Neuronal stem cell (in vitro differentiated cells): Measurements from ENCODE around the gene IL9R.
"Not testable (repeated sequence)": the region's sequence is repeated elsewhere in the genome, so short reads cannot be mapped to it uniquely, and the experiment has no call there.

Source experiments
- DNase-seq: peaks from one replicate; pipeline ENCODE4 v3.0.0-alpha.2; 2013; ENCODE audit warnings: low spot score
- H2AFZ ChIP-seq: one replicate; pipeline ENCODE4 v1.6.1; 2013; ENCODE audit warnings: mild to moderate bottlenecking, low read length, inconsistent platforms
- H2AK5ac ChIP-seq: 2 replicates; pipeline ENCODE4 v1.6.1; 2013; ENCODE audit warnings: low read depth, mild to moderate bottlenecking, inconsistent platforms, low read length, moderate library complexity, mixed read lengths
- H2BK120ac ChIP-seq: 2 replicates; pipeline ENCODE4 v1.6.1; 2013; ENCODE audit warnings: low read depth, mild to moderate bottlenecking, inconsistent platforms, low read length, moderate library complexity, mixed read lengths
- H2BK12ac ChIP-seq: one replicate; pipeline ENCODE4 v1.6.1; 2013; ENCODE audit warnings: low read length, inconsistent platforms
- H2BK15ac ChIP-seq: 2 replicates; pipeline ENCODE4 v1.6.1; 2013; ENCODE audit warnings: mild to moderate bottlenecking, low read length, inconsistent platforms, mixed read lengths
- H2BK5ac ChIP-seq: one replicate; pipeline ENCODE4 v1.6.1; 2013; ENCODE audit warnings: inconsistent platforms, mild to moderate bottlenecking, low read length, moderate library complexity
- H3K14ac ChIP-seq: one replicate; pipeline ENCODE4 v1.6.1; 2013; ENCODE audit warnings: low read length, inconsistent platforms
- H3K18ac ChIP-seq: 2 replicates; pipeline ENCODE4 v1.6.1; 2013; ENCODE audit warnings: low read length, inconsistent platforms
- H3K23ac ChIP-seq: 2 replicates; pipeline ENCODE4 v1.6.1; 2013; ENCODE audit warnings: low read depth, mild to moderate bottlenecking, mixed read lengths, low read length, inconsistent platforms; ENCODE audit not compliant: poor library complexity
- H3K27ac ChIP-seq: replicated peaks from 3 replicates; pipeline ENCODE4 v1.5.1; 2013; ENCODE audit warnings: low read length, inconsistent platforms
- H3K27me3 ChIP-seq, 3 experiments: 2 replicates each; pipeline ENCODE4 v1.6.1; 2013; ENCODE audit warnings: low read length in 3 of 3, mild to moderate bottlenecking in 2 of 3, inconsistent platforms in 1 of 3, low read depth in 1 of 3, mixed read lengths in 1 of 3, moderate library complexity in 1 of 3; ENCODE audit not compliant: control insufficient read depth in 3 of 3, insufficient read depth in 3 of 3
- H3K36me3 ChIP-seq, 2 donors: replicated peaks in 1 of 2; 2 replicates each; pipeline ENCODE4 v1.6.1; 2013; ENCODE audit warnings: low read length in 2 of 2; ENCODE audit not compliant: control insufficient read depth in 2 of 2, insufficient read depth in 2 of 2
- H3K4ac ChIP-seq: 2 replicates; pipeline ENCODE4 v1.6.1; 2013; ENCODE audit warnings: inconsistent platforms, mild to moderate bottlenecking, low read length, moderate library complexity
- H3K4me1 ChIP-seq, 2 donors: 1 replicate in 1 of 2; 2 replicates in 1 of 2; pipeline ENCODE4 v1.6.1; 2013; ENCODE audit warnings: low read length in 2 of 2, low read depth in 1 of 2; ENCODE audit not compliant: control insufficient read depth in 2 of 2, insufficient read depth in 1 of 2
- H3K4me2 ChIP-seq: one replicate; pipeline ENCODE4 v1.6.1; 2013; ENCODE audit warnings: mild to moderate bottlenecking, low read length, inconsistent platforms; ENCODE audit not compliant: insufficient read depth, poor library complexity, severe bottlenecking
- H3K4me3 ChIP-seq, 2 donors: 2 replicates each; pipeline ENCODE4 v1.5.1; 2013; ENCODE audit warnings: low read length in 2 of 2, mild to moderate bottlenecking in 2 of 2, inconsistent platforms in 1 of 2, moderate library complexity in 1 of 2
- H3K79me1 ChIP-seq: one replicate; pipeline ENCODE4 v1.6.1; 2013; ENCODE audit warnings: low read depth, mild to moderate bottlenecking, inconsistent platforms, low read length, moderate library complexity
- H3K9ac ChIP-seq: one replicate; pipeline ENCODE4 v1.6.1; 2013; ENCODE audit warnings: mild to moderate bottlenecking, low read depth, low read length, inconsistent platforms; ENCODE audit not compliant: poor library complexity
- H3K9me3 ChIP-seq, 2 donors: replicated peaks in 1 of 2; 2 replicates each; pipeline versions ENCODE3 to v1.6.1; 2013; ENCODE audit warnings: low read length in 2 of 2, mild to moderate bottlenecking in 2 of 2, inconsistent platforms in 1 of 2, low read depth in 1 of 2, mixed read lengths in 1 of 2, moderate library complexity in 1 of 2; ENCODE audit not compliant: control insufficient read depth in 2 of 2, insufficient read depth in 1 of 2
- H4K8ac ChIP-seq: one replicate; pipeline ENCODE4 v1.6.1; 2013; ENCODE audit warnings: low read depth, mild to moderate bottlenecking, inconsistent platforms, low read length, moderate library complexity
- H4K91ac ChIP-seq: one replicate; pipeline ENCODE4 v1.6.1; 2013; ENCODE audit warnings: low read length, low read depth, mild to moderate bottlenecking, inconsistent platforms; ENCODE audit not compliant: poor library complexity
- WGBS, 2 donors: extraction: QIAGEN DNeasy Blood & Tissue Kit; methylation state at CpG; one replicate each; pipeline ENCODE4 v1.1.7; 2013; ENCODE audit warnings: missing lambda C conversion rate in 2 of 2, mixed read lengths in 1 of 2; ENCODE audit not compliant: insufficient read length in 2 of 2, insufficient replicate concordance in 1 of 2; ENCODE audit errors: extremely low coverage in 2 of 2; 5-methylcytosine and 5-hydroxymethylcytosine counted together

IL9R gene

DNA sequence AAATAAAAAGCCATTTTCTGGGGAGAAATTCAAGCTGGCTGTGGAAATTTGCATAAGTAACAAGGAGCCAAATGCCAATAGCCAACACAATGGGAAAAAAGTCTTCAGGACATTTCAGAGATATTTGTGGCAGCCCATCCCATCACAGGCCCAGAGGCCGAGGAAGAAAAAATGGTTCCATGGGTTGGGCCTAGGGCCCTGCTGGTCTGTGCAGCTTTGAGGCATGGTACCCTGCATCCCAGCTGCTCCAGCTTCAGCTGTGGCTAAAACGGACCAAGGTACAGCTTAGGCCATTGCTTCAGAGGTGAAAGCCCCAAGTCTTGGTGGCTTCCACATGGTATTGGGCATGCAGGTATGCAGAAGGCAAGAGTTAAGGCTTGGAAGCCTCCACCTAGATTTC is 14.2 kb upstream of the IL9R start:
- Histone ChIP-seq H4K8ac (no peak overlapping the region), H3K23ac (no peak overlapping the region), H2BK15ac (no peak overlapping the region), H3K9ac (no peak overlapping the region), H3K27me3 (peaks cover 0 to 6% (median 0%) of the 10 kb centered on the region in 3 experiments), H2BK5ac (no peak overlapping the region), H3K36me3 (no peaks in the 10 kb centered on the region), H3K4me2 (no peak overlapping the region), H2BK120ac (no peak overlapping the region), H3K4me1 (no peaks in the 10 kb centered on the region), H3K4ac (no peak overlapping the region), H3K9me3 (peaks cover 0 to 11% of the 10 kb centered on the region in 2 donors), H3K18ac (no peak overlapping the region), H4K91ac (no peak overlapping the region), H3K14ac (no peak overlapping the region), H2AK5ac (no peak overlapping the region), H2BK12ac (no peak overlapping the region), H3K4me3 (no peak overlapping the region), H2AFZ (no peak overlapping the region), H3K79me1 (no peaks in the 10 kb centered on the region), H3K27ac (no peak overlapping the region)
- no peak for DNase-seq
- no CpG with 5 or more reads among the region's 2 CpGs for WGBS, 2 donors

DNA sequence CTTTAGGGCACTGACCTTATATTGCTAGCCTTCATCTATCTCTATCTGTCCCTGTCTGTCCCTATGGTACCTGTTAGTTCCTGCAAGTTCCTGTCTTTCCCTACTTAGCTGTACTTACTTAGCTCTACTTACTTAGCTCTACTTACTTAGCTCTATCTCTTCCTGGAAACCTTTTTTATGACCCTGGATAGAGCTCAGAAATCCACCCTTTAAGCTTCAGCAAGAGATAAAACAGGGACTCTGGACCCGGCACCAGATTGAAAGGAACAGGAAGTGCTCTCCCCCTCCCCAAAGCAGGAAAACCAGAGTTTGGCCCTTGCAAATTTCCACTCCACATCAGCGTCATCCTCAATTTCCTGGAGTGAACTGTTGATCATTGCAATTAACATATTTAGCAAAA is 12.3 kb upstream of the IL9R start:
- Histone ChIP-seq H3K79me1 (no peaks in the 10 kb centered on the region), H2AFZ (no peak overlapping the region), H2BK5ac (no peak overlapping the region), H3K27ac (no peak overlapping the region), H2BK120ac (no peak overlapping the region), H4K8ac (no peak overlapping the region), H3K4ac (no peak overlapping the region), H3K4me2 (no peak overlapping the region), H3K4me3 (no peak overlapping the region), H2BK12ac (no peak overlapping the region), H3K18ac (no peak overlapping the region), H2BK15ac (no peak overlapping the region), H3K23ac (no peak overlapping the region), H4K91ac (no peak overlapping the region), H2AK5ac (no peak overlapping the region), H3K27me3 (peaks cover 0 to 4% (median 0%) of the 10 kb centered on the region in 3 experiments), H3K36me3 (no peaks in the 10 kb centered on the region), H3K9ac (no peak overlapping the region), H3K9me3 (peaks cover 0 to 18% of the 10 kb centered on the region in 2 donors), H3K14ac (no peak overlapping the region), H3K4me1 (no peaks in the 10 kb centered on the region)
- WGBS, 2 donors = no CpG with 5 or more reads among the region's 2 CpGs
- DNase-seq = no peak

DNA sequence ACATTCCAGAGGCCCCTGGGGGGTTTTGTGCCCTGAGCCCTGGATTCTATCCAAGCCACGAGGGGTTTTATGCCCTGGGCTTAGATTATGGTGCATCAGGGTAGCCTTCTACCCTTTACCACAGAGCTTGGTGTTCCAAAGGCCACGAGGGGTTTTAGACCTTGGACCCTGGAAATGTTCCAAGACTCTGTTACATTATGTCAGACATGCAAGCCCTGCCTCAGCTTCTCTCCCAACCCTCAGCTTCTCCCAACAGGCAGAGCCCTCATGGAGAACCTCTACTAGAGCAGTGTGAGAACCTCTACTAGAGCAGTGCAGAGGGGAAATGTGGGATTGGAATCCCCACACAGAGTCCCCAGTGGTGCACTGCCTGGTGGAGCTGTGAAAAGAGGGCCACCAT is 10.5 kb upstream of the IL9R start:
- H3K18ac ChIP-seq = not testable (repeated sequence)
- no CpG with 5 or more reads among the region's 2 CpGs for WGBS, 2 donors

DNA sequence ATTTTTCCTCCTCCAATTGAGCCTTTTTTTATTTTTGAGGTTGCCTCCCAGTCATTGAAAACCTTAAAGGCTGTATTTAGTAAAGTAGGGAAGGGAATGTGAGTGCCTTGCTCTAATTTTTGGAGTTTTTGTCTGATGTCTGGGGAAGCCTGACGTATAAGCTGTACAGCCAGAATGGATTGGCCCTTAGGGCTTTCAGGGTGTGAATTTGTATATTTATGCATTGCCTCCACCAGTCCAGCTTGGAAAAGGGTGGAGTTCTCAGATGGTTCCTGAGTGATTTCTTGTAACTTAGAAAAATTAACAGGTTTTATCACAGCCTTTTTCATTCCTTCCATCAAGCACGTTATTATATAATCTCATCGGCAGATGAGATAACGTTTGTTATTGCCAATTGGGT is 8.6 kb upstream of the IL9R start:
- Histone ChIP-seq H3K4me3 (no peak overlapping the region), H3K36me3 (no peaks in the 10 kb centered on the region), H3K14ac (no peak overlapping the region), H2BK12ac (no peak overlapping the region), H3K27ac (no peak overlapping the region), H3K9ac (no peak overlapping the region), H3K23ac (no peak overlapping the region), H4K8ac (no peak overlapping the region), H3K9me3 (peaks cover 0 to 18% of the 10 kb centered on the region in 2 donors), H3K27me3 (no peaks in the 10 kb centered on the region), H2AK5ac (no peak overlapping the region), H3K4me1 (no peaks in the 10 kb centered on the region), H2AFZ (no peak overlapping the region), H2BK5ac (no peak overlapping the region), H2BK15ac (no peak overlapping the region), H3K4me2 (no peak overlapping the region), H4K91ac (no peak overlapping the region), H2BK120ac (no peak overlapping the region), H3K4ac (no peak overlapping the region), H3K79me1 (no peaks in the 10 kb centered on the region), H3K18ac (no peak overlapping the region)
- DNase-seq = no peak
- WGBS, 2 donors = no CpG with 5 or more reads among the region's 4 CpGs

More for the DNA sequence above, 10.5 kb upstream of the IL9R start:
- not testable (repeated sequence) for H2BK15ac ChIP-seq, H3K4me1 ChIP-seq, H3K4me3 ChIP-seq, H2BK5ac ChIP-seq, H2AFZ ChIP-seq, H3K79me1 ChIP-seq, H3K27me3 ChIP-seq, H3K14ac ChIP-seq, H2BK12ac ChIP-seq, H3K4me2 ChIP-seq, DNase-seq, H3K4ac ChIP-seq, H2AK5ac ChIP-seq, H3K36me3 ChIP-seq, H3K9ac ChIP-seq, H2BK120ac ChIP-seq, H4K8ac ChIP-seq, H3K23ac ChIP-seq, H3K27ac ChIP-seq, H4K91ac ChIP-seq
- peaks cover 0 to 19% of the 10 kb centered on the region in 2 donors for H3K9me3 ChIP-seq
